Keratinocyte (primary cell): ENCODE measurements around the gene KRTAP10-6. TPM values are rescaled to one million over a fixed set of nuclear protein-coding genes. Genes with fewer than 3 reads are reported as not detected.

Experiments
- DNase-seq: peaks from one replicate; pipeline ENCODE4 v3.0.0-alpha.2; 2011; ENCODE audit warnings: low read depth, missing footprints, low spot score
- FAIRE-seq: peaks from 2 replicates; lab custom pipeline; 2011; peaks lifted over from hg19 to GRCh38; lab: Jason Lieb, UNC
- H2AFZ ChIP-seq: 2 replicates; pipeline ENCODE4 v1.6.0; 2012; ENCODE audit warnings: low read length, control low read depth, inconsistent platforms; ENCODE audit not compliant: control insufficient read depth
- H3K27ac ChIP-seq: 2 replicates; pipeline ENCODE4 v1.5.1; 2011; ENCODE audit warnings: low read length; ENCODE audit not compliant: control insufficient read depth, insufficient read depth
- H3K27me3 ChIP-seq: 3 replicates; pipeline ENCODE4 v1.6.0; 2011; ENCODE audit warnings: low read length; ENCODE audit not compliant: control insufficient read depth, insufficient read depth; ENCODE audit errors: extremely low read depth
- H3K36me3 ChIP-seq, 2 experiments: 2 replicates in 1 of 2; 3 replicates in 1 of 2; pipeline ENCODE4 v1.5.1; 2011; ENCODE audit warnings: low read length in 2 of 2, mild to moderate bottlenecking in 1 of 2; ENCODE audit not compliant: control insufficient read depth in 2 of 2, insufficient read depth in 2 of 2; ENCODE audit errors: extremely low read depth in 1 of 2
- H3K4me1 ChIP-seq: 3 replicates; pipeline ENCODE4 v1.5.1; 2011; ENCODE audit warnings: low read length; ENCODE audit not compliant: control insufficient read depth, insufficient read depth; ENCODE audit errors: extremely low read depth
- H3K4me2 ChIP-seq: 3 replicates; pipeline ENCODE4 v1.6.0; 2011; ENCODE audit warnings: low read depth, low read length; ENCODE audit not compliant: control insufficient read depth, insufficient read depth; ENCODE audit errors: extremely low read depth
- H3K4me3 ChIP-seq, 3 experiments: fragments of 200-600 bp in 1 of 3; sonication (generic) in 1 of 3; 2 replicates in 2 of 3; 3 replicates in 1 of 3; pipeline ENCODE4 v1.5.1; 2011 to 2016; ENCODE audit warnings: low read length in 3 of 3, mild to moderate bottlenecking in 3 of 3, control low read depth in 2 of 3, inconsistent platforms in 1 of 3, low read depth in 1 of 3, mixed read lengths in 1 of 3, mixed run types in 1 of 3, moderate library complexity in 1 of 3; ENCODE audit not compliant: control insufficient read depth in 2 of 3, insufficient read depth in 2 of 3; ENCODE audit errors: extremely low read depth in 1 of 3
- H3K79me2 ChIP-seq: 2 replicates; pipeline ENCODE4 v1.6.0; 2012; ENCODE audit warnings: low read length; ENCODE audit not compliant: control insufficient read depth, insufficient read depth
- H3K9ac ChIP-seq: 3 replicates; pipeline ENCODE4 v1.6.0; 2011; ENCODE audit warnings: low read length; ENCODE audit not compliant: control insufficient read depth, insufficient read depth; ENCODE audit errors: extremely low read depth
- H3K9me1 ChIP-seq: 3 replicates; pipeline ENCODE4 v1.6.0; 2011; ENCODE audit warnings: low read length; ENCODE audit not compliant: control insufficient read depth, insufficient read depth; ENCODE audit errors: extremely low read depth
- H3K9me3 ChIP-seq: 2 replicates; pipeline ENCODE4 v1.5.1; 2012; ENCODE audit warnings: low read depth, low read length; ENCODE audit not compliant: control insufficient read depth
- H4K20me1 ChIP-seq: 3 replicates; pipeline ENCODE4 v1.6.0; 2011; ENCODE audit warnings: low read length; ENCODE audit not compliant: control insufficient read depth, insufficient read depth; ENCODE audit errors: extremely low read depth
- EZH2 ChIP-seq: IDR thresholded peaks from one replicate; pipeline ENCODE4 v1.6.1; 2012; ENCODE audit warnings: inconsistent platforms, mild to moderate bottlenecking, low read length, moderate library complexity
- dilution Hi-C: fragments of 300-500 bp; cut with MboI; formaldehyde crosslinking; loops from one replicate; pipeline ENCODE4 v1.7.0; 2020; ENCODE audit warnings: low sequenced_read_pairs; ENCODE audit not compliant: extremely low pct_ligation_motif_present
- polyA plus RNA-seq, 5 experiments: library from polyadenylated mRNA; depleted of rRNA in 3 of 5; stranded (reverse) in 3 of 5; stranded (forward) in 1 of 5; unstranded in 1 of 5; fragments of >200 nt; gene quantifications; 1 replicate in 1 of 5; 2 replicates in 3 of 5; 3 replicates in 1 of 5; pipeline versions ENCODE4 v1.2.1 to v1.2.3, GENCODE V29; 2011 to 2012; ENCODE audit warnings: missing spikeins in 2 of 5, low read depth in 1 of 5, low replicate concordance in 1 of 5
- TF ChIP-seq, protein P1 (sequence below), 3 experiments: IDR thresholded peaks in 1 of 3; conservative IDR thresholded peaks in 1 of 3; optimal IDR thresholded peaks in 1 of 3; 2 replicates in 2 of 3; 3 replicates in 1 of 3; pipeline versions ENCODE3 to v1.5.1; 2011; ENCODE audit warnings: low read length in 3 of 3, mild to moderate bottlenecking in 3 of 3, moderate library complexity in 2 of 3, control low read depth in 1 of 3, inconsistent platforms in 1 of 3; ENCODE audit not compliant: insufficient read depth in 2 of 3; ENCODE audit errors: extremely low read depth in 1 of 3

Gene KRTAP10-6
- polyA plus RNA-seq, 1 donor (not counting 4 experiments of a cell fraction or from before 2014, with no cell fraction given) = not detected

DNA sequence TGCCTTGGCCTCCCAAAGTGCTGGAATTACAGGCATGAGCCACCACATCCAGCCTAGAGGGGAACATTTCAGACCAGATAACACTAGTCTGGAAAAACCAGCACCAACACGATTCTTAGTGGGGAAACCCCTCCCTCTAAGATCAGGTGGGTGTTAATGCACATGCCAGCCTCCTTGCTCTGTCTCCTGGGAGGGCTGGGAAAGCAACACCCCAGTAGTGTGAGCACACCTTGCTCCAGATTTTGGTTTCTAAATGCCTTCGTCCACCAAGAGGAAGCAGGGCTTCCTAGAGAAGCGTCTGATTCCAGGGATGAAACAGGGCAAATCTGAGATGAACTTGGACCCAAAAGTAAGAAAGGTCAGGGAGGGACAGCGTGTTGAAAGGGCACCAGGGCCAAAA, 21.0 kb downstream of the KRTAP10-6 start:
- FAIRE-seq = no peak
- H3K9me1 ChIP-seq = no peaks in the 10 kb centered on the region

DNA sequence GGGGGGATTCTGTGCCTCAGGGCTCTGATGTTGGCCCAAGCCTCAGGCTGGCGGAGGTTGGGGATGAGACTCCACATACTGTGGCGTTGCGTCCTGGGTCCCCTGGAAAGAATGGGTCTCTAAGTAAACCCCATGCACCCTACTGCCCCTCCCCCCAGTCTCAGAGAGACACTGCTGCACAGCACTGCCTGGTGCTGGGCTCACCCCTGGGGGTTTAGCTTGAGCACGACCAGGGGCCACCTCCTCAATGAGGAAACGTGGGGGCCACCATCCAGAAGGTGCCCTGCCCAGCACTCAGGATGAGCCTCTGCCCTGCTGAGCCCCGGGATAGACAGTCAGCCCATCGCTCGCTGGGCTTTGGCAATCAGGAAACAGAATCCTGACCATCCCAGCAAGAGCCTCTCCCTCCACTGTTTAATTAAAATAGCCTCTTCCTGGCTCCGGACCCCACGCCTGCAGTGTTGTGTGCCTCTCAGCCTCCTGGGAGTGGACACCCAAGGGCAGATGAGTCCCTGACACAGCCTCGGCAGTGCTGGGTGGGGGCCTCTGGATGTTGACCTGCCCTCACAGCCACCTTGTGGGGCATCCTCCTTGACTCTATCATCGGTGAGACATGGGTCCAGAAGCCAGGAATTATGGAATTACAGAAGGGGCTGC, 22.3 kb downstream of the KRTAP10-6 start:
- Histone ChIP-seq H2AFZ (no peak overlapping the region), H3K4me1 (no peaks in the 10 kb centered on the region), H3K27me3 (no peaks in the 10 kb centered on the region)

More for the DNA sequence above, 21.0 kb downstream of the KRTAP10-6 start:
- H3K79me2 ChIP-seq = no peaks in the 10 kb centered on the region
- no peak for DNase-seq
- H2AFZ ChIP-seq = no peak overlapping the region
- no peaks in the 10 kb centered on the region for H3K4me1 ChIP-seq
- no peaks in the 10 kb centered on the region for H4K20me1 ChIP-seq
- H3K4me3 ChIP-seq = no peak overlapping the region
- no peaks in the 10 kb centered on the region for H3K27me3 ChIP-seq
- dilution Hi-C loops = no loop called here
- no peaks in the 10 kb centered on the region for H3K36me3 ChIP-seq
- no peaks in the 10 kb centered on the region for H3K9me3 ChIP-seq
- H3K9ac ChIP-seq = no peak overlapping the region
- TF ChIP-seq, protein P1, sequence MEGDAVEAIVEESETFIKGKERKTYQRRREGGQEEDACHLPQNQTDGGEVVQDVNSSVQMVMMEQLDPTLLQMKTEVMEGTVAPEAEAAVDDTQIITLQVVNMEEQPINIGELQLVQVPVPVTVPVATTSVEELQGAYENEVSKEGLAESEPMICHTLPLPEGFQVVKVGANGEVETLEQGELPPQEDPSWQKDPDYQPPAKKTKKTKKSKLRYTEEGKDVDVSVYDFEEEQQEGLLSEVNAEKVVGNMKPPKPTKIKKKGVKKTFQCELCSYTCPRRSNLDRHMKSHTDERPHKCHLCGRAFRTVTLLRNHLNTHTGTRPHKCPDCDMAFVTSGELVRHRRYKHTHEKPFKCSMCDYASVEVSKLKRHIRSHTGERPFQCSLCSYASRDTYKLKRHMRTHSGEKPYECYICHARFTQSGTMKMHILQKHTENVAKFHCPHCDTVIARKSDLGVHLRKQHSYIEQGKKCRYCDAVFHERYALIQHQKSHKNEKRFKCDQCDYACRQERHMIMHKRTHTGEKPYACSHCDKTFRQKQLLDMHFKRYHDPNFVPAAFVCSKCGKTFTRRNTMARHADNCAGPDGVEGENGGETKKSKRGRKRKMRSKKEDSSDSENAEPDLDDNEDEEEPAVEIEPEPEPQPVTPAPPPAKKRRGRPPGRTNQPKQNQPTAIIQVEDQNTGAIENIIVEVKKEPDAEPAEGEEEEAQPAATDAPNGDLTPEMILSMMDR (optimal IDR thresholded peaks at IDR 0.05 in 1 of 3, IDR thresholded peaks at IDR 0.05 in 1 of 3, conservative IDR thresholded peaks at IDR 0.05 in 1 of 3; ENCODE audit: extremely low read depth in 1 of 3, insufficient read depth in 2 of 3, low read length in 3 of 3) = no peak
- TF ChIP-seq EZH2 = no peak
- H3K4me2 ChIP-seq = no peak overlapping the region
- no peak overlapping the region for H3K27ac ChIP-seq

More for the DNA sequence above, 22.3 kb downstream of the KRTAP10-6 start:
- dilution Hi-C loops = no loop called here
- DNase-seq (no peak), FAIRE-seq (no peak)
- TF ChIP-seq, protein P1 (optimal IDR thresholded peaks at IDR 0.05 in 1 of 3, IDR thresholded peaks at IDR 0.05 in 1 of 3, conservative IDR thresholded peaks at IDR 0.05 in 1 of 3; ENCODE audit: extremely low read depth in 1 of 3, insufficient read depth in 2 of 3, low read length in 3 of 3) = no peak
- no peak for TF ChIP-seq EZH2
- H3K27ac ChIP-seq = no peak overlapping the region
- H4K20me1 ChIP-seq = no peaks in the 10 kb centered on the region
- no peak overlapping the region for H3K4me2 ChIP-seq
- H3K36me3 ChIP-seq = no peaks in the 10 kb centered on the region
- H3K79me2 ChIP-seq = no peaks in the 10 kb centered on the region
- no peak overlapping the region for H3K4me3 ChIP-seq
- no peaks in the 10 kb centered on the region for H3K9me3 ChIP-seq
- H3K9me1 ChIP-seq = no peaks in the 10 kb centered on the region
- no peak overlapping the region for H3K9ac ChIP-seq
